K562 (cell line): Measurements from ENCODE around the gene HERPUD2. TPM values are rescaled to one million over a fixed set of nuclear protein-coding genes. Genes with fewer than 3 reads are reported as not detected.

Experiments used
- ATAC-seq: fragments of 200-7000 bp; cut with Tn5 transposase; 3 replicates; pipeline ENCODE4 v1.9.1; 2020; ENCODE audit warnings: moderate library complexity
- BruUV-seq: library from RNA; stranded (reverse); fragments of 400-500 nt; replicated peaks from 2 replicates; lab custom pipeline; 2021; lab: Mats Ljungman, UMichigan
- CTCF ChIA-PET: fragments of 300-600 bp; formaldehyde crosslinking; extraction: SDS; loops from one replicate; lab custom pipeline; 2021; ENCODE audit warnings: low intra/inter-chr PET ratio; lab: Yijun Ruan, JAX
- POLR2A ChIA-PET: fragments of 300-600, 350-650 bp; sonication (Branson Sonifier 250); formaldehyde crosslinking; extraction: SDS; loops from one replicate; lab custom pipeline; 2021; ENCODE audit warnings: antibody characterized with exemption, inconsistent platforms; lab: Yijun Ruan, JAX
- DNase-seq, 4 experiments: peaks; one replicate each; pipeline versions ENCODE4 v3.0.0 to v3.0.0-alpha.2; 2011 to 2018; ENCODE audit warnings: low spot score in 3 of 4, mixed read lengths in 3 of 4; ENCODE audit errors: extremely low read depth in 1 of 4
- FAIRE-seq: peaks from 2 replicates; lab custom pipeline; 2011; peaks lifted over from hg19 to GRCh38; lab: Jason Lieb, UNC
- H2AFZ ChIP-seq: 2 replicates; pipeline ENCODE4 v1.6.0; 2011; ENCODE audit warnings: low read depth, low read length, control low read depth, inconsistent platforms
- H3K27ac ChIP-seq: fragments of 200-600 bp; 3 replicates; pipeline ENCODE4 v1.8.0; 2011; ENCODE audit warnings: low read depth, mild to moderate bottlenecking, control low read depth, inconsistent platforms, low read length, moderate library complexity, mixed read lengths; ENCODE audit errors: extremely low read depth
- H3K27me3 ChIP-seq, 2 experiments: fragments of 300-600 bp in 1 of 2; 2 replicates in 1 of 2; 3 replicates in 1 of 2; pipeline versions ENCODE4 v1.6.0 to v1.8.0; 2011; ENCODE audit warnings: inconsistent platforms in 2 of 2, low read length in 2 of 2, mild to moderate bottlenecking in 1 of 2, mixed read lengths in 1 of 2, moderate library complexity in 1 of 2; ENCODE audit not compliant: control insufficient read depth in 2 of 2, insufficient read depth in 2 of 2
- H3K36me3 ChIP-seq: fragments of 300-600 bp; 3 replicates; pipeline ENCODE4 v1.8.0; 2011; ENCODE audit warnings: mild to moderate bottlenecking, low read length, inconsistent platforms; ENCODE audit not compliant: control insufficient read depth, insufficient read depth
- H3K4me1 ChIP-seq, 2 experiments: fragments of 200-600 bp in 1 of 2; replicated peaks in 1 of 2; 2 replicates in 1 of 2; 3 replicates in 1 of 2; pipeline versions ENCODE4 v1.5.1 to v1.8.0; 2011; ENCODE audit warnings: inconsistent platforms in 2 of 2, low read length in 2 of 2, mild to moderate bottlenecking in 1 of 2, mixed read lengths in 1 of 2, moderate library complexity in 1 of 2; ENCODE audit not compliant: control insufficient read depth in 2 of 2, insufficient read depth in 2 of 2
- H3K4me2 ChIP-seq: 2 replicates; pipeline ENCODE4 v1.6.1; 2011; ENCODE audit warnings: low read length, control low read depth, inconsistent platforms, mixed read lengths; ENCODE audit not compliant: insufficient read depth
- H3K4me3 ChIP-seq: fragments of 200-600 bp; sonication (generic), shearing (Covaris generic); 2 replicates; pipeline ENCODE4 v1.5.1; 2016; ENCODE audit warnings: control low read depth, inconsistent platforms
- H3K79me2 ChIP-seq: fragments of 200-600 bp; 3 replicates; pipeline ENCODE4 v1.8.0; 2011; ENCODE audit warnings: low read length, inconsistent platforms; ENCODE audit not compliant: control insufficient read depth, insufficient read depth
- H3K9ac ChIP-seq, 2 experiments: 2 replicates each; pipeline versions ENCODE4 v1.6.0 to v1.6.1; 2011; ENCODE audit warnings: low read depth in 2 of 2, low read length in 2 of 2, control low read depth in 1 of 2, inconsistent platforms in 1 of 2, mild to moderate bottlenecking in 1 of 2, mixed read lengths in 1 of 2; ENCODE audit not compliant: insufficient read depth in 1 of 2
- H3K9me1 ChIP-seq: one replicate; pipeline ENCODE4 v1.6.0; 2011; ENCODE audit warnings: inconsistent platforms, mild to moderate bottlenecking, low read length, moderate library complexity; ENCODE audit not compliant: control insufficient read depth, insufficient read depth
- H3K9me3 ChIP-seq: replicated peaks from 2 replicates; pipeline ENCODE4 v1.5.1; 2011; ENCODE audit warnings: low read depth, low read length, inconsistent platforms; ENCODE audit not compliant: control insufficient read depth, insufficient read depth
- H4K20me1 ChIP-seq: replicated peaks from 2 replicates; pipeline ENCODE4 v1.6.1; 2011; ENCODE audit warnings: low read length, inconsistent platforms, mixed read lengths; ENCODE audit not compliant: control insufficient read depth, insufficient read depth
- C11orf30 ChIP-seq: fragments of 450-650 bp; IDR thresholded peaks from 2 replicates; pipeline ENCODE4 v1.6.1; 2016; ENCODE audit warnings: low read depth, mild to moderate bottlenecking
- HNRNPH1 ChIP-seq: fragments of 200-400 bp; formaldehyde crosslinking; optimal IDR thresholded peaks from 2 replicates; pipeline ENCODE3; 2017; ENCODE audit warnings: low read depth, mild to moderate bottlenecking, low read length, moderate library complexity
- MAFF ChIP-seq: IDR thresholded peaks from 2 replicates; pipeline ENCODE4 v1.6.1; 2012; ENCODE audit warnings: low read length, improper control_type of control experiment
- MAFG ChIP-seq: fragments of 450-650 bp; conservative IDR thresholded peaks from 2 replicates; pipeline ENCODE4 v1.6.1; 2016; ENCODE audit warnings: missing genetic modification characterization, missing compliant biosample characterization
- MAFK ChIP-seq: IDR thresholded peaks from 2 replicates; pipeline ENCODE4 v1.6.1; 2011; ENCODE audit warnings: low read length, improper control_type of control experiment
- ZNF316 ChIP-seq: fragments of 450-650 bp; IDR thresholded peaks from 2 replicates; pipeline ENCODE4 v1.6.1; 2016
- WGBS: fragments of 100-300 bp; shearing (Covaris generic); methylation state at CpG from one replicate; pipeline ENCODE4 v1.1.6; 2016; ENCODE audit warnings: low coverage, mixed read lengths; ENCODE audit not compliant: insufficient coverage; ENCODE audit errors: missing lambda C conversion rate; 5-methylcytosine and 5-hydroxymethylcytosine counted together
- in situ Hi-C: fragments of 300-500 bp; cut with MboI; formaldehyde crosslinking; loops from 4 replicates; pipeline ENCODE4 v1.15.0; 2018; ENCODE audit warnings: inconsistent platforms, mixed read lengths
- intact Hi-C: fragments of 100-400 bp; cut with micrococcal nuclease; formaldehyde crosslinking; loops from 2 replicates; pipeline ENCODE4 v1.14.2; 2022
- polyA plus RNA-seq, 8 experiments: library from polyadenylated mRNA; depleted of rRNA in 4 of 8; stranded (reverse) in 5 of 8; unstranded in 3 of 8; fragments of >200 nt; fragmentation: Nextera tagmentation in 2 of 8; fragmentation: Illumina TruSeq in 1 of 8; extraction: Ambion mirVana in 2 of 8; extraction: Trizol in 1 of 8; gene quantifications; 2 replicates each; pipeline versions ENCODE4 v1.2.1 to v1.2.3, GENCODE V29; 2011 to 2014; ENCODE audit warnings: inconsistent platforms in 1 of 8, missing spikeins in 1 of 8
- total RNA-seq, 7 experiments: library from RNA; depleted of rRNA in 6 of 7; stranded (reverse); fragments of >200 nt in 6 of 7; fragmentation: Illumina TruSeq in 2 of 7; extraction: Trizol in 2 of 7; gene quantifications; 2 replicates each; pipeline versions ENCODE4 v1.2.1 to v1.2.3, GENCODE V29; 2011 to 2021; ENCODE audit warnings: low replicate concordance in 1 of 7

HERPUD2 gene
- total and polyA plus RNA-seq, 9 of the 15 experiments (the other 6 are each of a cell fraction or from before 2014, with no cell fraction given) = 4.1 to 28.5 (median 12.3) TPM

DNA sequence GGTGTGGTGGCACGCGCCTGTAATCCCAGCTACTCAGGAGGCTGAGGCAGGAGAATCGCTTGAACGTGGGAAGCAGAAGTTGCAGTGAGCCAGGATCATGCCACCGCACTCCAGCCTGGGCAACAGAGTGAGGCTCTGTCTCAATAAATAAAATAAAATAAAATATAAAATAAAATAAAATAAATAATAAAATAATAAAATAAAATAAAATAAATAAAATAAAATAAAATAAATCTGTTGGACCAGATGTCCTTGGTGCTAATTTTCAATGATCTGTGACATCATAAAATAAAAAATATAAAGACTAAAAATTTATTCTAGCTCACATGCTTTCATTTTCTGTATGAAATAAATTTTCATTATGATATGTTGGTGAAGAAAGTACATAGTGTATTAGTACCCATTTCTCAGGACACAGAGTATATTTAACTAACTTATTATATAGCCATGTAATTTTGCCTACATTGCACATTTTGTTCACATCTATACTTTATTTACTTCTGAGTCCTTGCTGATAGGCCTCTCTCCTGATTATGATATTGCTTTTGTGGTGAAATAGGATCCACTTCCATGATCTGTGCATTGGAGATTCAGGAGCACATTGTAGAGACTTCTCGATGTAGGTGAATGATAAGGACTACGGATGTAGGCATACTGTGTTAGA is 17.8 kb upstream of the HERPUD2 start:
- H3K79me2 ChIP-seq = no peaks in the 10 kb centered on the region
- no peak overlapping the region for H3K27ac ChIP-seq
- H3K9ac ChIP-seq = no peak overlapping the region
- no peaks in the 10 kb centered on the region for H3K36me3 ChIP-seq
- H4K20me1 ChIP-seq = no peaks in the 10 kb centered on the region
- no peak overlapping the region for H3K4me2 ChIP-seq
- in situ Hi-C loops (no loop called here), intact Hi-C loops (no loop called here)
- H3K9me1 ChIP-seq = no peaks in the 10 kb centered on the region
- H3K4me3 ChIP-seq = no peak overlapping the region
- ChIA-PET CTCF (no interaction called here), POLR2A (interaction anchor here (1.4 kb wide), 1 partner anchor 13 kb away, joined by 3 read pairs; no protein-coding TSS in a partner anchor)
- peaks cover 5 to 13% of the 10 kb centered on the region in 2 experiments; a peak in 4 of 5 replicates for H3K27me3 ChIP-seq
- no peaks in the 10 kb centered on the region for H3K4me1 ChIP-seq
- 41% methylated on average over 7 of the region's 7 CpGs for WGBS
- H2AFZ ChIP-seq = no peak overlapping the region
- FAIRE-seq (no peak), DNase-seq (no peak), ATAC-seq (no peak)
- no TSS peak for BruUV-seq
- H3K9me3 ChIP-seq = no peaks in the 10 kb centered on the region
- TF ChIP-seq MAFG (tag) = peak; percentile 54
- TF ChIP-seq ZNF316 = peak; percentile 83
- peak; percentile 66 for TF ChIP-seq MAFK
- no peak for TF ChIP-seq HNRNPH1
- TF ChIP-seq C11orf30 = peak; percentile 55; the same call in 1 of the 2 replicates
- TF ChIP-seq MAFF = peak; percentile 54; the same call in 1 of the 2 replicates
